Activated CD8-positive, alpha-beta T cell treated with anti-CD3 and anti-CD28 coated beads for 36 hours (primary cell): ENCODE measurements around the gene CREG2. TPM values are rescaled to one million over a fixed set of nuclear protein-coding genes. Genes with fewer than 3 reads are reported as not detected.

Experiments
- ATAC-seq: fragments of 200-7000 bp; cut with Tn5 transposase; one replicate; pipeline ENCODE4 v1.10.0; 2021; ENCODE audit warnings: mild to moderate bottlenecking, moderate library complexity
- CTCF ChIA-PET: fragments of 350-600 bp; sonication (Branson Sonifier 250); formaldehyde crosslinking; loops from one replicate; lab custom pipeline; 2021; ENCODE audit warnings: antibody characterized with exemption; lab: Charles Lee
- POLR2A ChIA-PET: fragments of 350-600 bp; sonication (Branson Sonifier 250); formaldehyde crosslinking; loops from one replicate; lab custom pipeline; 2021; ENCODE audit warnings: antibody characterized with exemption; lab: Charles Lee
- DNase-seq: peaks from one replicate; pipeline ENCODE4 v3.0.0-alpha.2; 2020
- H3K27ac Mint-ChIP-seq: one replicate; pipeline ENCODE4 v1.8.0; 2021; ENCODE audit warnings: mild to moderate bottlenecking, mixed read lengths
- H3K27me3 Mint-ChIP-seq: one replicate; pipeline ENCODE4 v1.8.0; 2021; ENCODE audit warnings: mixed read lengths
- H3K36me3 Mint-ChIP-seq: one replicate; pipeline ENCODE4 v1.8.0; 2021; ENCODE audit warnings: low read depth, mixed read lengths
- H3K4me1 Mint-ChIP-seq: one replicate; pipeline ENCODE4 v1.8.0; 2021; ENCODE audit warnings: low read depth, mixed read lengths
- H3K4me3 Mint-ChIP-seq: one replicate; pipeline ENCODE4 v1.8.0; 2021; ENCODE audit warnings: mild to moderate bottlenecking, moderate library complexity, mixed read lengths
- H3K9me3 Mint-ChIP-seq: one replicate; pipeline ENCODE4 v1.8.0; 2021; ENCODE audit warnings: mixed read lengths
- intact Hi-C: fragments of 100-400 bp; cut with micrococcal nuclease; formaldehyde crosslinking; loops from one replicate; pipeline ENCODE4 v1.10.0; 2022
- total RNA-seq, 2 experiments: library from RNA; stranded (reverse); gene quantifications; one replicate each; pipeline ENCODE4 v1.2.3, GENCODE V29; 2021
- TF ChIP-seq, protein P1 (sequence below): fragments of 200-600 bp; IDR thresholded peaks from one replicate; pipeline ENCODE4 v1.8.0; 2022; ENCODE audit warnings: antibody characterized with exemption, mild to moderate bottlenecking

The CREG2 gene
- total RNA-seq, 2 experiments from 2014 or later = not detected

DNA sequence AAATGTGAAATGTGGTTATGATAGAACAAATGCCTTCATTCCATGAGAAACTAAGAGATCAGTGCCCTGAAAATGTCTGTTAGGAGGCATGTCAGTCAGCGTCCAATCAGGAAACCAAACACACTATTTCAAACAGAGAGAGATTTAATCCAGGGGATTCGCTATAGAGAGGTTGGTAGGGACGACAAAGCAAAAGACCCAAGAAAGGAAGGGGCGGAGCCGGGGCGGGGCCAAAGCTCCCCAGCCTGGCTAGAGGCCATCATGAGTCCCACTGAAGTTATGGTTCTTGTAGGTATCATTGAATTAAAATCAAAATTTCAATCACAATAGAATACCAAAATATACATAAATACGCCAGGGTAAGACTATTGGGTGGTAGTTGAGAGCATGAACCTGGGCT, 45.9 kb downstream of the CREG2 start:
- H3K27ac Mint-ChIP-seq = no peak overlapping the region
- H3K4me3 Mint-ChIP-seq = no peak overlapping the region
- H3K27me3 Mint-ChIP-seq = no peaks in the 10 kb centered on the region
- ChIA-PET CTCF (interaction anchor here (0.6 to 5.4 kb wide), 44 partner anchors 10 to 541 kb away, joined by 3 to 60 read pairs (median 4); partner anchors contain the start of gene CREG2), POLR2A (interaction anchor here (1.5 kb wide), 1 partner anchor 33 kb away, joined by 4 read pairs; the partner anchor contains the start of gene RNF149)
- no peaks in the 10 kb centered on the region for H3K36me3 Mint-ChIP-seq
- ATAC-seq (peak; percentile 85), DNase-seq (peak; percentile 72)
- TF ChIP-seq, protein P1, sequence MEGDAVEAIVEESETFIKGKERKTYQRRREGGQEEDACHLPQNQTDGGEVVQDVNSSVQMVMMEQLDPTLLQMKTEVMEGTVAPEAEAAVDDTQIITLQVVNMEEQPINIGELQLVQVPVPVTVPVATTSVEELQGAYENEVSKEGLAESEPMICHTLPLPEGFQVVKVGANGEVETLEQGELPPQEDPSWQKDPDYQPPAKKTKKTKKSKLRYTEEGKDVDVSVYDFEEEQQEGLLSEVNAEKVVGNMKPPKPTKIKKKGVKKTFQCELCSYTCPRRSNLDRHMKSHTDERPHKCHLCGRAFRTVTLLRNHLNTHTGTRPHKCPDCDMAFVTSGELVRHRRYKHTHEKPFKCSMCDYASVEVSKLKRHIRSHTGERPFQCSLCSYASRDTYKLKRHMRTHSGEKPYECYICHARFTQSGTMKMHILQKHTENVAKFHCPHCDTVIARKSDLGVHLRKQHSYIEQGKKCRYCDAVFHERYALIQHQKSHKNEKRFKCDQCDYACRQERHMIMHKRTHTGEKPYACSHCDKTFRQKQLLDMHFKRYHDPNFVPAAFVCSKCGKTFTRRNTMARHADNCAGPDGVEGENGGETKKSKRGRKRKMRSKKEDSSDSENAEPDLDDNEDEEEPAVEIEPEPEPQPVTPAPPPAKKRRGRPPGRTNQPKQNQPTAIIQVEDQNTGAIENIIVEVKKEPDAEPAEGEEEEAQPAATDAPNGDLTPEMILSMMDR = no peak
- peaks cover 22% of the 10 kb centered on the region for H3K4me1 Mint-ChIP-seq
- intact Hi-C loops = loop anchor here (5.0 kb wide), 2 partner anchors 46 to 486 kb away; partner anchors contain the start of gene CREG2
- no peaks in the 10 kb centered on the region for H3K9me3 Mint-ChIP-seq

DNA sequence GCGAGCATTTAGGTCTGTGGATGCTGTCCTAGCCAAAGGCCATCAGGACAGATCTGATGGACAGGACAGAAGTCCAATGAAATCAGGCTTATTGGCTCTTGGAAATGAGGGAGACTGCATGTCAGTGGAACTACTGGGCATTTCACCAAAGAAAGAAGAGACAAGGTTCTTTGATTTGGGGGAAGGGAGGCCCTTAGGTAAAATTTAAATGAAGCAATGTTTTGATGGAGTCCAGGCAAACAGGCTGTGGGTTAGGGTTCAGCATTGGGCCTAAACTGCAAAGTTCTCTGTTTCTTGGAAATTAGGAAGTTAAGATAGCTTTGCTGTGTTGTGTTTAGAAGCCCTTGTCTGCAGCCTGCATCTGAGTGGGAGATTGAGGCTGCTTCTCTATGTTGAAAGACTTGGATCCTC, 47.2 kb downstream of the CREG2 start:
- TF ChIP-seq, protein P1 = no peak
- H3K27me3 Mint-ChIP-seq = no peaks in the 10 kb centered on the region
- H3K36me3 Mint-ChIP-seq = no peaks in the 10 kb centered on the region
- no peak overlapping the region for H3K4me3 Mint-ChIP-seq
- H3K27ac Mint-ChIP-seq = no peak overlapping the region
- no peaks in the 10 kb centered on the region for H3K9me3 Mint-ChIP-seq
- CTCF ChIA-PET = interaction anchor here (1.4 to 5.4 kb wide), 4 partner anchors 9 to 47 kb away, joined by 5 to 60 read pairs (median 37); partner anchors contain the start of gene CREG2
- ATAC-seq = no peak
- intact Hi-C loops = loop anchor here (5.0 kb wide), 2 partner anchors 47 to 487 kb away; partner anchors contain the start of gene CREG2
- H3K4me1 Mint-ChIP-seq = peaks cover 22% of the 10 kb centered on the region
- DNase-seq = no peak
- POLR2A ChIA-PET = no interaction called here

DNA sequence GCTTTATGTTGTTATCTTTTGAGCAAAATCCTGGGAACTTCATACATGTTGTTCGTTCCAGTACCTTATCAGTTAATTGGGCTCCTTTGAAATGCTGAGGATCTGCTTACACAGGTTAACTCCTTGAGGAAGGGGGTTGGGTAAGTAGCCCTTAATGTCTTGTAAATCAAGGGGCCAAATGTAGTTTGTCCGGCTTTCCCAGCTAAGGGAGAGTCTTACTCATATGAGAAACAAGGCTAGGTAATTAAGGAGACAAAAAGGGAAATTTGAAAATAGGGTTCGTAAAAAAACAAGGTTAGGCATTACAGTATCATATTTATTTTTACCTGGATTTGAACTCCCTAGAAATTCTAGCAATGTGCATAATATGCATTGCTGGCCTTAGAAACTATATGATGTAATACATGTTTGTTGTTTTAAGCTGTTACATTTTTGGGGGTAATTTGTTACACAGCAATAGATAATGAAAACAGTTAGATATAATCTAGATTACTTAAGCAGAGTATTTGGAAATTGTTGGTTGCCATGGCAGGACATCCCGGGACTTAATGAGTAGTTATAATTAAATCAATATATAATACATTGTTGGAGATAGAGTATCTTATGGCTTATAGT, 47.9 kb downstream of the CREG2 start:
- Mint-ChIP-seq H3K27ac (no peak overlapping the region), H3K36me3 (no peaks in the 10 kb centered on the region), H3K4me1 (peaks cover 22% of the 10 kb centered on the region), H3K4me3 (no peak overlapping the region), H3K27me3 (no peaks in the 10 kb centered on the region), H3K9me3 (no peaks in the 10 kb centered on the region)
- ChIA-PET CTCF (interaction anchor here (1.4 to 5.4 kb wide), 4 partner anchors 8 to 48 kb away, joined by 5 to 60 read pairs (median 37); partner anchors contain the start of gene CREG2), POLR2A (no interaction called here)
- TF ChIP-seq, protein P1 = no peak
- no peak for ATAC-seq
- no peak for DNase-seq
- intact Hi-C loops = no loop called here

DNA sequence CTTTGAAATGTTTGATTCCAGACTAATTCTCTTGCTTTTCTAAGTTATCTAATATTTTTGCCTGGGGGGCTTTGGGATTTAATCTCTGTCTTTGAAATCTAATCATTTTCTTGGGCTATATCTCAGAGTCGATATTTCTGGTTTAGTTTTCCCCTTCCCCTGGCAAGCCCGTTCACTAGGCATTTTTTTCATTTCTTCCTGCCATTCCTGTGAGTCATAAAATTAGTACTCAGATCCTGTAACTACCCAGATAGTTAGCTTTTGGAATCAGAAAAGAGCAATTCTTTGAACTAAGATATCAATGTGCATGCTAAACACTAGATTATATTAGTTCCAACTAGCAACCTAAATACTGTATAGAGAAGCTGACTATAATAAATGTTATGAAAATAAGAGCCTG, 49.4 kb downstream of the CREG2 start:
- ChIA-PET POLR2A (no interaction called here), CTCF (interaction anchor here (5.4 kb wide), 1 partner anchor 49 kb away, joined by 51 read pairs; the partner anchor contains the start of gene CREG2)
- H3K9me3 Mint-ChIP-seq = no peaks in the 10 kb centered on the region
- TF ChIP-seq, protein P1 = no peak
- no peaks in the 10 kb centered on the region for H3K36me3 Mint-ChIP-seq
- DNase-seq = no peak
- intact Hi-C loops = no loop called here
- no peak overlapping the region for H3K4me3 Mint-ChIP-seq
- H3K4me1 Mint-ChIP-seq = peaks cover 34% of the 10 kb centered on the region
- H3K27me3 Mint-ChIP-seq = no peaks in the 10 kb centered on the region
- H3K27ac Mint-ChIP-seq = no peak overlapping the region
- ATAC-seq = no peak
